Caki2 (cell line): ENCODE measurements around the gene VIM. TPM values are rescaled to one million over a fixed set of nuclear protein-coding genes. Genes with fewer than 3 reads are reported as not detected.

ENCODE experiments used
- DNase-seq: peaks from one replicate; pipeline ENCODE4 v3.0.0-alpha.2; 2015; ENCODE audit warnings: low read depth
- in situ Hi-C: cut with HindIII; loops from 2 replicates; pipeline ENCODE4 v1.10.0; 2016; ENCODE audit warnings: low sequenced_read_pairs, low pct_unique_long_range_greater_than_20kb, mixed read lengths
- total RNA-seq: library from RNA; depleted of rRNA; stranded (reverse); fragments of >200 nt; shearing (Covaris generic); gene quantifications from 2 replicates; pipeline ENCODE4 v1.2.3, GENCODE V29; 2014; ENCODE audit warnings: low replicate concordance; rRNA removed

The VIM gene
- total RNA-seq: 4,560 and 4,793 TPM in 2 replicates

- DNase-seq: peak; percentile 99
- in situ Hi-C loops: no loop called here
Measured at GRCh38 chr10:17228091-17229015, at the start of gene VIM. TSS of gene VIM (plus strand) at chr10:17228241. CDS start at chr10:17229423, 1,182 bp downstream.

- in situ Hi-C loops: no loop called here
- no peak for DNase-seq
Measured at GRCh38 chr10:17179002-17179401, 49.0 kb upstream of the VIM start.

GRCh38 chr10:17181110-17181509 is 46.9 kb upstream of the VIM start:
- no peak for DNase-seq
- in situ Hi-C loops: no loop called here

GRCh38 chr10:17181751-17182150 is 46.3 kb upstream of the VIM start:
- in situ Hi-C loops: no loop called here
- DNase-seq: no peak

- in situ Hi-C loops: no loop called here
- no peak for DNase-seq
Measured at GRCh38 chr10:17183110-17183509, 44.9 kb upstream of the VIM start.

GRCh38 chr10:17185873-17186272 is 42.2 kb upstream of the VIM start:
- DNase-seq: no peak
- in situ Hi-C loops: no loop called here

- in situ Hi-C loops: no loop called here
- no peak for DNase-seq
Measured at GRCh38 chr10:17188644-17189172, 39.3 kb upstream of the VIM start.

- in situ Hi-C loops: no loop called here
Measured at GRCh38 chr10:17190602-17191001, 37.4 kb upstream of the VIM start.

GRCh38 chr10:17195083-17195482 is 33.0 kb upstream of the VIM start:
- in situ Hi-C loops: no loop called here
- no peak for DNase-seq

More at GRCh38 chr10:17190602-17191001, 37.4 kb upstream of the VIM start:
- DNase-seq: no peak

GRCh38 chr10:17196045-17196444 is 32.0 kb upstream of the VIM start:
- DNase-seq: no peak
- in situ Hi-C loops: no loop called here

- DNase-seq: no peak
- in situ Hi-C loops: no loop called here
Measured at GRCh38 chr10:17196573-17196972, 31.5 kb upstream of the VIM start.

- in situ Hi-C loops: no loop called here
- peak; percentile 49 for DNase-seq
Measured at GRCh38 chr10:17199351-17199804, 28.7 kb upstream of the VIM start.

GRCh38 chr10:17200001-17200911 is 27.8 kb upstream of the VIM start:
- in situ Hi-C loops: no loop called here
- no peak for DNase-seq

GRCh38 chr10:17200912-17201793 is 26.9 kb upstream of the VIM start, which contains the start of gene TRDMT1:
TSS of gene TRDMT1 (minus strand) at chr10:17201672. CDS start at chr10:17201634, 38 bp downstream.
- peak; percentile 95 for DNase-seq
- in situ Hi-C loops: no loop called here

- in situ Hi-C loops: no loop called here
- DNase-seq: no peak
Measured at GRCh38 chr10:17201794-17202116, 26.3 kb upstream of the VIM start.

GRCh38 chr10:17202506-17202905 is 25.5 kb upstream of the VIM start:
- no peak for DNase-seq
- in situ Hi-C loops: no loop called here

GRCh38 chr10:17202999-17203398 is 25.0 kb upstream of the VIM start:
- in situ Hi-C loops: no loop called here
- no peak for DNase-seq

GRCh38 chr10:17203416-17203815 is 24.6 kb upstream of the VIM start:
- DNase-seq: no peak
- in situ Hi-C loops: no loop called here
